Osteoblast (primary cell): ENCODE measurements around the gene PIP5K1B. TPM values are rescaled to one million over a fixed set of nuclear protein-coding genes. Genes with fewer than 3 reads are reported as not detected.

ENCODE experiments used
- DNase-seq: peaks from one replicate; pipeline ENCODE4 v3.0.0; 2011; ENCODE audit warnings: low spot score, mixed read lengths; ENCODE audit not compliant: insufficient read length; ENCODE audit errors: missing footprints
- H2AFZ ChIP-seq: 2 replicates; pipeline ENCODE4 v1.6.0; 2011; ENCODE audit warnings: mild to moderate bottlenecking, low read length
- H3K27ac ChIP-seq: 2 replicates; pipeline ENCODE4 v1.5.1; 2011; ENCODE audit warnings: mild to moderate bottlenecking, low read depth, low read length, moderate library complexity
- H3K27me3 ChIP-seq: 2 replicates; pipeline ENCODE4 v1.6.0; 2012; ENCODE audit warnings: mild to moderate bottlenecking, control low read depth, inconsistent platforms, low read length, moderate library complexity; ENCODE audit not compliant: insufficient read depth
- H3K36me3 ChIP-seq: 2 replicates; pipeline ENCODE4 v1.5.1; 2011; ENCODE audit warnings: mild to moderate bottlenecking, low read length, control low read depth, moderate library complexity; ENCODE audit not compliant: insufficient read depth
- H3K4me1 ChIP-seq: 2 replicates; pipeline ENCODE4 v1.5.1; 2011; ENCODE audit warnings: mild to moderate bottlenecking, low read length, control low read depth, moderate library complexity; ENCODE audit not compliant: insufficient read depth
- H3K4me2 ChIP-seq: 2 replicates; pipeline ENCODE4 v1.6.0; 2011; ENCODE audit warnings: mild to moderate bottlenecking, low read length; ENCODE audit not compliant: insufficient read depth
- H3K4me3 ChIP-seq: fragments of 200-600 bp; sonication (generic); 3 replicates; pipeline ENCODE4 v1.5.1; 2012; ENCODE audit warnings: mild to moderate bottlenecking, low read length, inconsistent platforms; ENCODE audit not compliant: insufficient read depth
- H3K79me2 ChIP-seq: 2 replicates; pipeline ENCODE4 v1.6.0; 2012; ENCODE audit warnings: mild to moderate bottlenecking, low read length, control low read depth, inconsistent platforms; ENCODE audit not compliant: insufficient read depth
- H3K9me3 ChIP-seq: 2 replicates; pipeline ENCODE4 v1.5.1; 2011; ENCODE audit warnings: low read depth, low read length, control low read depth
- H4K20me1 ChIP-seq: 2 replicates; pipeline ENCODE4 v1.6.0; 2012; ENCODE audit warnings: mild to moderate bottlenecking, low read length, control low read depth; ENCODE audit not compliant: insufficient read depth
- total RNA-seq: library from RNA; depleted of rRNA; stranded (reverse); fragments of >200 nt; gene quantifications from 2 replicates; pipeline ENCODE4 v1.2.3, GENCODE V29; 2012
- TF ChIP-seq, protein P1 (sequence below): IDR thresholded peaks from 2 replicates; pipeline ENCODE4 v1.5.1; 2011; ENCODE audit warnings: mild to moderate bottlenecking, low read depth, low read length, moderate library complexity; ENCODE audit errors: extremely low read depth

PIP5K1B gene
- total RNA-seq, 1 donor: not detected

DNA sequence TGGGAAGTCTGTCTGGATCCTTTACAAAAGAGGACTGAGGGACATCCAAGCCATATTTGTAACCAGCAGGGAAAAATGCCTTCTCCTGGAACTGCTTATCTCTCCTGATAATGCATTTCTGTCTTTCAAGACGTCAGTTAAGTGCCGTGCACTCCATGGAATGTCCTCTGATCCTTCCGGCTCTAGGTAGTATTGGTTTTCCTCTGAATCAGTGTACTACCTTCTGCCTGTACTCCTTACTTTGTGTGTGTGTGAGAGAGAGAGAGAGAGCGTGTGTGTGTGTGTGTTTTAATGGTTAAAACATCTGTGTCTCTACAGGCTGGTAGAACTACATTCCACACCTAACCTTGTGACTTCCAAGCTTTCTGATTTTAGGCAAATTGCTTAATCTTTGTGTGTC lies 89.9 kb downstream of the PIP5K1B start:
- no peak overlapping the region for H3K4me2 ChIP-seq
- H3K4me1 ChIP-seq: no peaks in the 10 kb centered on the region
- H4K20me1 ChIP-seq: no peaks in the 10 kb centered on the region
- H3K27me3 ChIP-seq: no peaks in the 10 kb centered on the region
- no peak overlapping the region for H2AFZ ChIP-seq
- no peaks in the 10 kb centered on the region for H3K9me3 ChIP-seq
- H3K4me3 ChIP-seq: no peak overlapping the region
- no peak overlapping the region for H3K27ac ChIP-seq
- no peaks in the 10 kb centered on the region for H3K36me3 ChIP-seq
- no peak for DNase-seq
- no peaks in the 10 kb centered on the region for H3K79me2 ChIP-seq
- TF ChIP-seq, protein P1, sequence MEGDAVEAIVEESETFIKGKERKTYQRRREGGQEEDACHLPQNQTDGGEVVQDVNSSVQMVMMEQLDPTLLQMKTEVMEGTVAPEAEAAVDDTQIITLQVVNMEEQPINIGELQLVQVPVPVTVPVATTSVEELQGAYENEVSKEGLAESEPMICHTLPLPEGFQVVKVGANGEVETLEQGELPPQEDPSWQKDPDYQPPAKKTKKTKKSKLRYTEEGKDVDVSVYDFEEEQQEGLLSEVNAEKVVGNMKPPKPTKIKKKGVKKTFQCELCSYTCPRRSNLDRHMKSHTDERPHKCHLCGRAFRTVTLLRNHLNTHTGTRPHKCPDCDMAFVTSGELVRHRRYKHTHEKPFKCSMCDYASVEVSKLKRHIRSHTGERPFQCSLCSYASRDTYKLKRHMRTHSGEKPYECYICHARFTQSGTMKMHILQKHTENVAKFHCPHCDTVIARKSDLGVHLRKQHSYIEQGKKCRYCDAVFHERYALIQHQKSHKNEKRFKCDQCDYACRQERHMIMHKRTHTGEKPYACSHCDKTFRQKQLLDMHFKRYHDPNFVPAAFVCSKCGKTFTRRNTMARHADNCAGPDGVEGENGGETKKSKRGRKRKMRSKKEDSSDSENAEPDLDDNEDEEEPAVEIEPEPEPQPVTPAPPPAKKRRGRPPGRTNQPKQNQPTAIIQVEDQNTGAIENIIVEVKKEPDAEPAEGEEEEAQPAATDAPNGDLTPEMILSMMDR: no peak

DNA sequence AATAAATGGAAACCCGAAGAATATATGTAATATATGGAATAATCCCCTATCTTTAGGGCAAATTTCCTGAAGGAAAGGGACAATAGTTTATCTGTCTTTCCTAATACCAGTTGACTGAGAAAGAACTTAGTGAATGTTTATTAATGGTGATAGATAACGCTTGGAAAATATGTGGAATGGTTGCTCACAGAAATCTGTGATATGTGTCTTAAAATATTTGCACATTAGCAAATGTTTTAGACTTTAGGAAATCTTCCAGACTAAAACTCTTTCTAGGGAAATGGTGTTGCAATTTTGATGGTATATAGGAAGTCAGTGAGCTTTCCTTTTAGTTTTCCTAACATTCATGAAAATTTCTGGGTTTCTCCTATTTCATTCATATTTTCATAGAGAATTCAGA lies 90.4 kb downstream of the PIP5K1B start:
- H4K20me1 ChIP-seq: no peaks in the 10 kb centered on the region
- H2AFZ ChIP-seq: no peak overlapping the region
- no peaks in the 10 kb centered on the region for H3K79me2 ChIP-seq
- TF ChIP-seq, protein P1: no peak
- no peaks in the 10 kb centered on the region for H3K4me1 ChIP-seq
- no peak for DNase-seq
- no peaks in the 10 kb centered on the region for H3K27me3 ChIP-seq
- no peak overlapping the region for H3K4me2 ChIP-seq
- no peak overlapping the region for H3K27ac ChIP-seq
- no peaks in the 10 kb centered on the region for H3K36me3 ChIP-seq
- no peaks in the 10 kb centered on the region for H3K9me3 ChIP-seq
- no peak overlapping the region for H3K4me3 ChIP-seq

- Histone ChIP-seq H3K4me1 (no peaks in the 10 kb centered on the region), H3K79me2 (no peaks in the 10 kb centered on the region), H2AFZ (no peak overlapping the region), H4K20me1 (no peaks in the 10 kb centered on the region), H3K27me3 (no peaks in the 10 kb centered on the region), H3K4me3 (no peak overlapping the region), H3K36me3 (no peaks in the 10 kb centered on the region), H3K27ac (no peak overlapping the region), H3K4me2 (no peak overlapping the region), H3K9me3 (no peaks in the 10 kb centered on the region)
- TF ChIP-seq, protein P1: no peak
- DNase-seq: no peak
Observed at GRCh38 chr9:68797116-68797515, 92.1 kb downstream of the PIP5K1B start.

DNA sequence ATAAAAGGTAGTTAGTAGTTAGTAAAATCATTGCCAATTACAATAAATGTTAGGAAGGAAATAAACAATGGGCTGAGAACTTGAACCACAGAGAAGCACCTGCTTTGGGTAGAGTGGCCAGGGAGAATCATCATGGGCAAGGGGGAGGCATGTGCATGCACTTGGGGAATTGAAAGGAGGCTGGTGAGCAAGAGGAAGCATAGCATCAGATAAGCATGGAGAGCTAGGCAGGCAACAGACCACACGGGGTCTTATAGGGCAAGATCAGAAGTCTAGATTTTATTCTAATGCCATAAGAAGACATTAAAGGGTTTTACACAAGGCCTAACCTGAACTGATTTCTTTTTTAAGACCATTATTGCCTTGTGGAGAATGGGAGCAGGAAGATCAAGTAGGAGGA lies 93.4 kb downstream of the PIP5K1B start:
- H3K4me3 ChIP-seq: no peak overlapping the region
- no peaks in the 10 kb centered on the region for H3K9me3 ChIP-seq
- H3K4me2 ChIP-seq: no peak overlapping the region
- H3K27ac ChIP-seq: no peak overlapping the region
- no peaks in the 10 kb centered on the region for H3K79me2 ChIP-seq
- H3K36me3 ChIP-seq: no peaks in the 10 kb centered on the region
- no peaks in the 10 kb centered on the region for H3K27me3 ChIP-seq
- TF ChIP-seq, protein P1: no peak
- no peaks in the 10 kb centered on the region for H3K4me1 ChIP-seq
- no peak overlapping the region for H2AFZ ChIP-seq
- H4K20me1 ChIP-seq: no peaks in the 10 kb centered on the region
- no peak for DNase-seq
